Breast epithelium (tissue), 3 donors: ENCODE results near the gene GTPBP1.

Source experiments
- POLR2AphosphoS5 ChIP-seq, 3 donors: sonication (generic); formaldehyde crosslinking; IDR thresholded peaks; one replicate each; pipeline ENCODE4 v1.6.1; 2017; ENCODE audit warnings: antibody characterized with exemption in 3 of 3
- TF ChIP-seq, protein P1 (sequence below), 3 donors: fragments of 450-650 bp; IDR thresholded peaks; one replicate each; pipeline ENCODE4 v1.5.1; 2016 to 2017; ENCODE audit warnings: antibody characterized with exemption in 3 of 3, mild to moderate bottlenecking in 3 of 3, moderate library complexity in 3 of 3

DNA sequence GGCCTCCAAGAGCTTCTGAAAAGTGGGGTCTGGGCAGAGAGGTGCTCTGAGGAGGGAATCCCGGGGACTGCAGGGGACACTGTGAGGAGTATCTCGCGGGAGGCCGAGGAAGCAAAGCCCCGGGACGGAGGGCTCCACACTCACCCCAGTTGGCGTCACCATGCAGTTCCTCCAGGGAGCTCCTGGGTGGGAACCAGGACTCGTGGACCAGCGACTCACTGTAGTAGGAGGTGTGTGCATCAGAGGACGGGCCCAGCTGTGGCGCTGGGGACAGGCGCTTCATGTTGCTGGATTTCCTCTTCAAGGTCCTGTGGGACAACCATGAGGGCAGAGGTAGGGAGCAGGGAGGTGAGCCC is 45.3 kb downstream of the GTPBP1 start:
- TF ChIP-seq, protein P1, sequence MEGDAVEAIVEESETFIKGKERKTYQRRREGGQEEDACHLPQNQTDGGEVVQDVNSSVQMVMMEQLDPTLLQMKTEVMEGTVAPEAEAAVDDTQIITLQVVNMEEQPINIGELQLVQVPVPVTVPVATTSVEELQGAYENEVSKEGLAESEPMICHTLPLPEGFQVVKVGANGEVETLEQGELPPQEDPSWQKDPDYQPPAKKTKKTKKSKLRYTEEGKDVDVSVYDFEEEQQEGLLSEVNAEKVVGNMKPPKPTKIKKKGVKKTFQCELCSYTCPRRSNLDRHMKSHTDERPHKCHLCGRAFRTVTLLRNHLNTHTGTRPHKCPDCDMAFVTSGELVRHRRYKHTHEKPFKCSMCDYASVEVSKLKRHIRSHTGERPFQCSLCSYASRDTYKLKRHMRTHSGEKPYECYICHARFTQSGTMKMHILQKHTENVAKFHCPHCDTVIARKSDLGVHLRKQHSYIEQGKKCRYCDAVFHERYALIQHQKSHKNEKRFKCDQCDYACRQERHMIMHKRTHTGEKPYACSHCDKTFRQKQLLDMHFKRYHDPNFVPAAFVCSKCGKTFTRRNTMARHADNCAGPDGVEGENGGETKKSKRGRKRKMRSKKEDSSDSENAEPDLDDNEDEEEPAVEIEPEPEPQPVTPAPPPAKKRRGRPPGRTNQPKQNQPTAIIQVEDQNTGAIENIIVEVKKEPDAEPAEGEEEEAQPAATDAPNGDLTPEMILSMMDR (IDR thresholded peaks at IDR 0.05) = no peak
- TF ChIP-seq POLR2AphosphoS5 (IDR thresholded peaks at IDR 0.05) = no peak
